OCI-LY7 (cell line): ENCODE measurements around the gene CFAP97D2. TPM values are rescaled to one million over a fixed set of nuclear protein-coding genes. Genes with fewer than 3 reads are reported as not detected.

ENCODE experiments used
- BruUV-seq: library from RNA; stranded (reverse); fragments of 400-500 nt; replicated peaks from 2 replicates; lab custom pipeline; 2021; lab: Mats Ljungman, UMichigan
- CTCF ChIA-PET: fragments of 300-600 bp; sonication (Branson Sonifier 250); formaldehyde crosslinking; loops from one replicate; lab custom pipeline; 2022; ENCODE audit warnings: antibody characterized with exemption; ENCODE audit not compliant: unreplicated experiment; lab: Charles Lee
- POLR2A ChIA-PET: fragments of 300-600 bp; sonication (Branson Sonifier 250); formaldehyde crosslinking; loops from one replicate; lab custom pipeline; 2022; ENCODE audit warnings: antibody characterized with exemption; lab: Charles Lee
- DNase-seq: peaks from one replicate; pipeline ENCODE4 v3.0.0-alpha.2; 2015; ENCODE audit warnings: low spot score
- H2AFZ ChIP-seq: fragments of 200-600 bp; sonication (generic), shearing (Covaris generic); 2 replicates; pipeline ENCODE4 v1.6.1; 2014; ENCODE audit warnings: mild to moderate bottlenecking, antibody characterized with exemption, low read length, moderate library complexity
- H3K27ac ChIP-seq: fragments of 200-600 bp; sonication (generic); 2 replicates; pipeline ENCODE4 v1.5.1; 2014; ENCODE audit warnings: mixed run types, low read depth, mild to moderate bottlenecking, moderate library complexity, low read length, inconsistent platforms; ENCODE audit not compliant: poor library complexity, severe bottlenecking
- H3K36me3 ChIP-seq: fragments of 200-600 bp; sonication (generic); 2 replicates; pipeline ENCODE4 v1.6.1; 2014; ENCODE audit warnings: mild to moderate bottlenecking, antibody characterized with exemption, low read length, moderate library complexity, mixed read lengths; ENCODE audit not compliant: insufficient read depth
- H3K4me1 ChIP-seq: fragments of 200-600 bp; sonication (generic); 2 replicates; pipeline ENCODE4 v1.5.1; 2014; ENCODE audit warnings: mild to moderate bottlenecking, low read length; ENCODE audit not compliant: insufficient read depth, poor library complexity, severe bottlenecking
- H3K4me2 ChIP-seq: fragments of 200-600 bp; sonication (generic); 2 replicates; pipeline ENCODE4 v1.6.1; 2014; ENCODE audit warnings: mild to moderate bottlenecking, low read length
- H3K4me3 ChIP-seq: fragments of 200-600 bp; sonication (generic); 2 replicates; pipeline ENCODE4 v1.5.1; 2014; ENCODE audit warnings: mild to moderate bottlenecking, low read depth, low read length; ENCODE audit not compliant: poor library complexity, severe bottlenecking
- H3K79me2 ChIP-seq: fragments of 200-600 bp; sonication (generic); 2 replicates; pipeline ENCODE4 v1.6.1; 2016; ENCODE audit warnings: low read depth, mild to moderate bottlenecking, low read length, moderate library complexity, mixed read lengths; ENCODE audit not compliant: insufficient read depth
- H3K9me2 ChIP-seq: fragments of 200-600 bp; sonication (generic); 2 replicates; pipeline ENCODE4 v1.6.1; 2016; ENCODE audit warnings: mild to moderate bottlenecking, low read length, mixed read lengths; ENCODE audit not compliant: insufficient read depth
- H3K9me3 ChIP-seq: fragments of 200-600 bp; sonication (generic); 2 replicates; pipeline ENCODE4 v1.6.1; 2014; ENCODE audit warnings: mild to moderate bottlenecking, mixed run types, low read length, mixed read lengths
- H4K20me1 ChIP-seq: fragments of 200-600 bp; sonication (generic); 2 replicates; pipeline ENCODE4 v1.6.1; 2014; ENCODE audit warnings: mild to moderate bottlenecking, antibody characterized with exemption, low read length, moderate library complexity, mixed read lengths; ENCODE audit not compliant: insufficient read depth
- EZH2phosphoT487 ChIP-seq: fragments of 200-600 bp; sonication (generic); IDR thresholded peaks from 2 replicates; pipeline ENCODE4 v1.6.1; 2018; ENCODE audit warnings: low read depth, borderline replicate concordance, mild to moderate bottlenecking, mixed run types, antibody characterized with exemption, low read length, moderate library complexity, mixed read lengths
- intact Hi-C: fragments of 100-400 bp; cut with micrococcal nuclease; formaldehyde crosslinking; loops from one replicate; pipeline ENCODE4 v1.10.0; 2022; ENCODE audit not compliant: unreplicated experiment
- total RNA-seq, 2 experiments: library from RNA; depleted of rRNA in 1 of 2; stranded (reverse); fragments of >200 nt in 1 of 2; shearing (Covaris generic) in 1 of 2; gene quantifications; 2 replicates each; pipeline ENCODE4 v1.2.3, GENCODE V29; 2014 to 2022
- TF ChIP-seq, protein P1 (sequence below): fragments of 200-600 bp; sonication (generic); conservative IDR thresholded peaks from 2 replicates; pipeline ENCODE4 v1.5.1; 2014; ENCODE audit warnings: mild to moderate bottlenecking, antibody characterized with exemption, low read length, moderate library complexity, mixed read lengths

The CFAP97D2 gene
- total RNA-seq, 2 experiments from 2014 or later = not detected

DNA sequence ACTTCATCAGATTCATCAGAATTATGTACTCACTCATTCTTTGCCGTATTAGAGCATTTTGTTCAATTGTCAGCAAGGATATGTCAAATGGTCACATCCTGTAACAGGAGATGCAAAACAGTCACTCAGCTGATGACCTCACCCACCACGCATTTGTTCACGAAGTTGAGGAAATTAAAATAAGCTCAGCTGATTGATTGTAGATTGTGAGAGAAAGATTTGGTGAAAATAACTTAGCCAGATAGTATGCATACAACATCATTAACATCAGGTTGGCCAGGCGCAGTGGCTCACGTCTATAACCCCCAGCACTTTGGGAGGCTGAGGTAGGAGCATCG is 33.1 kb downstream of the CFAP97D2 start:
- no peaks in the 10 kb centered on the region for H3K4me1 ChIP-seq
- H2AFZ ChIP-seq = no peak overlapping the region
- no peaks in the 10 kb centered on the region for H3K36me3 ChIP-seq
- no peak overlapping the region for H3K4me3 ChIP-seq
- ChIA-PET CTCF (interaction anchor here (0.5 to 0.6 kb wide), 2 partner anchors 9 to 69 kb away, joined by 3 to 4 read pairs; no protein-coding TSS in a partner anchor), POLR2A (interaction anchor here (0.7 kb wide), 1 partner anchor 82 kb away, joined by 3 read pairs; no protein-coding TSS in a partner anchor)
- no TSS peak for BruUV-seq
- no peaks in the 10 kb centered on the region for H3K9me2 ChIP-seq
- DNase-seq = no peak
- no peaks in the 10 kb centered on the region for H4K20me1 ChIP-seq
- no peaks in the 10 kb centered on the region for H3K79me2 ChIP-seq
- intact Hi-C loops = no loop called here
- no peaks in the 10 kb centered on the region for H3K9me3 ChIP-seq
- H3K27ac ChIP-seq = no peak overlapping the region
- H3K4me2 ChIP-seq = no peak overlapping the region
- TF ChIP-seq, protein P1, sequence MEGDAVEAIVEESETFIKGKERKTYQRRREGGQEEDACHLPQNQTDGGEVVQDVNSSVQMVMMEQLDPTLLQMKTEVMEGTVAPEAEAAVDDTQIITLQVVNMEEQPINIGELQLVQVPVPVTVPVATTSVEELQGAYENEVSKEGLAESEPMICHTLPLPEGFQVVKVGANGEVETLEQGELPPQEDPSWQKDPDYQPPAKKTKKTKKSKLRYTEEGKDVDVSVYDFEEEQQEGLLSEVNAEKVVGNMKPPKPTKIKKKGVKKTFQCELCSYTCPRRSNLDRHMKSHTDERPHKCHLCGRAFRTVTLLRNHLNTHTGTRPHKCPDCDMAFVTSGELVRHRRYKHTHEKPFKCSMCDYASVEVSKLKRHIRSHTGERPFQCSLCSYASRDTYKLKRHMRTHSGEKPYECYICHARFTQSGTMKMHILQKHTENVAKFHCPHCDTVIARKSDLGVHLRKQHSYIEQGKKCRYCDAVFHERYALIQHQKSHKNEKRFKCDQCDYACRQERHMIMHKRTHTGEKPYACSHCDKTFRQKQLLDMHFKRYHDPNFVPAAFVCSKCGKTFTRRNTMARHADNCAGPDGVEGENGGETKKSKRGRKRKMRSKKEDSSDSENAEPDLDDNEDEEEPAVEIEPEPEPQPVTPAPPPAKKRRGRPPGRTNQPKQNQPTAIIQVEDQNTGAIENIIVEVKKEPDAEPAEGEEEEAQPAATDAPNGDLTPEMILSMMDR = no peak
- no peak for TF ChIP-seq EZH2phosphoT487

DNA sequence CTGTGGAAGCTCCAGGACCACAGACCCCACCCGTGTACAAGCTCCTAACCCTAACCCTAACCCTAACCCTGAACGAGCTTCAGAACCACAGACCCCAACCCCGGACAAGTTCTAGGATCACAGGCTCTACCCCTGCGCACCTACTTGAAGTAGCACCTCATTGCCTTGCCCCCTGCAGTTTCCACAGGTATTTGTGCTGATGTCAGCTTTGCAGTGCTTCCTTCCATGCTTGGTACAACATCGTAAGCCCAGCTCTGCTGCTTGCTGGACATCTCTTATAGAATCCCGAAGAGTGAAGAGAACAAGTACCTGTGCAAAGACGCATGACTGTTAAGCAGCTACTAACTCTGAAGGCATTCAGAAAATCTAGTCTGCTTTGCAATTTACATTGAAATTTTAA is 34.9 kb downstream of the CFAP97D2 start:
- H3K4me3 ChIP-seq = no peak overlapping the region
- no peaks in the 10 kb centered on the region for H3K9me2 ChIP-seq
- H4K20me1 ChIP-seq = no peaks in the 10 kb centered on the region
- intact Hi-C loops = no loop called here
- H2AFZ ChIP-seq = no peak overlapping the region
- H3K36me3 ChIP-seq = no peaks in the 10 kb centered on the region
- no peak for DNase-seq
- no TSS peak for BruUV-seq
- CTCF ChIA-PET = no interaction called here
- no peak for TF ChIP-seq EZH2phosphoT487
- TF ChIP-seq, protein P1 = no peak
- no peaks in the 10 kb centered on the region for H3K9me3 ChIP-seq
- no peaks in the 10 kb centered on the region for H3K79me2 ChIP-seq
- no peaks in the 10 kb centered on the region for H3K4me1 ChIP-seq
- H3K4me2 ChIP-seq = no peak overlapping the region
- no peak overlapping the region for H3K27ac ChIP-seq
- POLR2A ChIA-PET = interaction anchor here (1.2 kb wide), 1 partner anchor 18 kb away, joined by 3 read pairs; no protein-coding TSS in a partner anchor

DNA sequence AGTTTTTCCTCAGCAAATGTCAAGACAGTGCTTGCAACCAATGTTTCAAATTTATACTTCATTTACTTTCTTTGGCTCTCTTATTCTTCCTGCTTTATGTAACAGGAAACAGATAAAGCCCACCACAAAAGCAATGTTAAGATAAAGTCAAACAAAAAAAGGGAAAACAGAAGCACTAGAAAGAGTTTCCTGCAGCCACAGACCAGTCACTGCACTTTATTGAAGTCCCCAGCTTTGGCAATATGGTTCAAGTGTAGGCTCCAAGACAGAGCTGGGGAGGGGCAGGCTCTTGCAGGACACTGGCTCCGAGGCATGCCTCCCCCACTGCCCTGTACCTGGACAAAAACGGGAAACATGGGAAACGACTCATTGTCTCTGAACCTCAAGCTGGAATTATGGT is 40.3 kb downstream of the CFAP97D2 start:
- CTCF ChIA-PET = no interaction called here
- Histone ChIP-seq H3K79me2 (no peaks in the 10 kb centered on the region), H2AFZ (no peak overlapping the region), H3K9me2 (no peaks in the 10 kb centered on the region), H3K4me3 (no peak overlapping the region), H4K20me1 (no peaks in the 10 kb centered on the region), H3K36me3 (no peaks in the 10 kb centered on the region), H3K4me2 (no peak overlapping the region), H3K9me3 (no peaks in the 10 kb centered on the region), H3K27ac (no peak overlapping the region), H3K4me1 (peaks cover 10% of the 10 kb centered on the region)
- POLR2A ChIA-PET = no interaction called here
- no peak for TF ChIP-seq EZH2phosphoT487
- TF ChIP-seq, protein P1 = no peak
- intact Hi-C loops = no loop called here
- DNase-seq = no peak
- no TSS peak for BruUV-seq
